Measurements from ENCODE around the gene IL18BP.

Gene IL18BP

GRCh38 chr11:71977090-71977489 lies 21.6 kb upstream of the IL18BP start:
- H3K9me3 ChIP-seq (ENCODE audit: control insufficient read depth, insufficient read depth, low read length): no peaks in the 10 kb centered on the region
- H3K4me1 ChIP-seq (ENCODE audit: control insufficient read depth, low read length): peaks cover 11% of the 10 kb centered on the region
- H3K79me2 ChIP-seq (ENCODE audit: control insufficient read depth, low read length): no peaks in the 10 kb centered on the region
- no peaks in the 10 kb centered on the region for H3K27me3 ChIP-seq (ENCODE audit: control insufficient read depth, low read length)
- H3K27ac ChIP-seq (ENCODE audit: low read depth, low read length): no peak overlapping the region
- no peak overlapping the region for H3K4me3 ChIP-seq (ENCODE audit: low read length)
- no peak overlapping the region for H3K4me2 ChIP-seq (ENCODE audit: low read length)
- H4K20me1 ChIP-seq (ENCODE audit: control insufficient read depth, insufficient read depth, low read depth, low read length): no peaks in the 10 kb centered on the region
- H3K36me3 ChIP-seq (ENCODE audit: control insufficient read depth, low read length): peaks cover 6% of the 10 kb centered on the region
- H3K9me2 ChIP-seq (replicated peaks; ENCODE audit: control insufficient read depth, low read length): no peaks in the 10 kb centered on the region
- H3F3A ChIP-seq (ENCODE audit: control insufficient read depth, insufficient read depth): 0 out of 2 replicates have a peak, but pooled peaks cover 2% of the 10 kb centered on the region
- TF ChIP-seq, protein P1, sequence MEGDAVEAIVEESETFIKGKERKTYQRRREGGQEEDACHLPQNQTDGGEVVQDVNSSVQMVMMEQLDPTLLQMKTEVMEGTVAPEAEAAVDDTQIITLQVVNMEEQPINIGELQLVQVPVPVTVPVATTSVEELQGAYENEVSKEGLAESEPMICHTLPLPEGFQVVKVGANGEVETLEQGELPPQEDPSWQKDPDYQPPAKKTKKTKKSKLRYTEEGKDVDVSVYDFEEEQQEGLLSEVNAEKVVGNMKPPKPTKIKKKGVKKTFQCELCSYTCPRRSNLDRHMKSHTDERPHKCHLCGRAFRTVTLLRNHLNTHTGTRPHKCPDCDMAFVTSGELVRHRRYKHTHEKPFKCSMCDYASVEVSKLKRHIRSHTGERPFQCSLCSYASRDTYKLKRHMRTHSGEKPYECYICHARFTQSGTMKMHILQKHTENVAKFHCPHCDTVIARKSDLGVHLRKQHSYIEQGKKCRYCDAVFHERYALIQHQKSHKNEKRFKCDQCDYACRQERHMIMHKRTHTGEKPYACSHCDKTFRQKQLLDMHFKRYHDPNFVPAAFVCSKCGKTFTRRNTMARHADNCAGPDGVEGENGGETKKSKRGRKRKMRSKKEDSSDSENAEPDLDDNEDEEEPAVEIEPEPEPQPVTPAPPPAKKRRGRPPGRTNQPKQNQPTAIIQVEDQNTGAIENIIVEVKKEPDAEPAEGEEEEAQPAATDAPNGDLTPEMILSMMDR (IDR thresholded peaks at IDR 0.05; ENCODE audit: low read depth, low read length, poor library complexity, severe bottlenecking): no peak
- no peak for TF ChIP-seq EZH2phosphoT487 (IDR thresholded peaks at IDR 0.05; ENCODE audit: borderline replicate concordance, low read length)

- peaks cover 11% of the 10 kb centered on the region for H3K4me1 ChIP-seq (ENCODE audit: control insufficient read depth, low read length)
- TF ChIP-seq, protein P1 (IDR thresholded peaks at IDR 0.05; ENCODE audit: low read depth, low read length, poor library complexity, severe bottlenecking): peak; percentile 75
- TF ChIP-seq EZH2phosphoT487 (IDR thresholded peaks at IDR 0.05; ENCODE audit: borderline replicate concordance, low read length): no peak
- H3K9me2 ChIP-seq (replicated peaks; ENCODE audit: control insufficient read depth, low read length): no peaks in the 10 kb centered on the region
- no peaks in the 10 kb centered on the region for H4K20me1 ChIP-seq (ENCODE audit: control insufficient read depth, insufficient read depth, low read depth, low read length)
- no peak overlapping the region for H3K27ac ChIP-seq (ENCODE audit: low read depth, low read length)
- H3K9me3 ChIP-seq (ENCODE audit: control insufficient read depth, insufficient read depth, low read length): no peaks in the 10 kb centered on the region
- no peaks in the 10 kb centered on the region for H3K27me3 ChIP-seq (ENCODE audit: control insufficient read depth, low read length)
- no peaks in the 10 kb centered on the region for H3K79me2 ChIP-seq (ENCODE audit: control insufficient read depth, low read length)
- H3K4me3 ChIP-seq (ENCODE audit: low read length): no peak overlapping the region
- 0 out of 2 replicates have a peak, but pooled peaks cover 2% of the 10 kb centered on the region for H3F3A ChIP-seq (ENCODE audit: control insufficient read depth, insufficient read depth)
- H3K36me3 ChIP-seq (ENCODE audit: control insufficient read depth, low read length): peaks cover 6% of the 10 kb centered on the region
- H3K4me2 ChIP-seq (ENCODE audit: low read length): 0 out of 2 replicates have a peak overlapping the region, but pooled peaks have one; percentile 13
Observed at GRCh38 chr11:71977743-71978418, 20.8 kb upstream of the IL18BP start.

DNA sequence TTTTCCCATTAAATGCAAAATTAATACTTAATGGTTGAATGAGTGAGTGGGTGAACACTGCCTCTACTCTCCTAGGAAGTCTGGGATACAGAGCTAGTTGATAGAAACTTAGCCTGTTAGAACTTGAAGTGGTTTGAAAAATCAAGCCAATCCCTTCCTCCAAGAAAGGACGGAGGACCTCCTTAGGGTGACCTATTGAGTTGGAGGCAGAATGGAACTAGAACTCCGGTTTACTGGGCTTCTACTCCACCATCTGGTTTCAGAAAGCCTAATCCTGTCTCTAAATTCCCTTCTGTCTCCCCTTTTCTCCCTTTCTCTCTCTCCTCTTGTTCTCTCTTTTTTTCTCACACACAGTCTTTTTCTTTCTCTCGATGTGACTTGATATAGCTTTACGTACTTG lies 19.6 kb upstream of the IL18BP start:
- Histone ChIP-seq H3K4me2 (ENCODE audit: low read length) (no peak overlapping the region), H3K27ac (ENCODE audit: low read depth, low read length) (no peak overlapping the region), H3K36me3 (ENCODE audit: control insufficient read depth, low read length) (peaks cover 9% of the 10 kb centered on the region), H3K9me3 (ENCODE audit: control insufficient read depth, insufficient read depth, low read length) (no peaks in the 10 kb centered on the region), H4K20me1 (ENCODE audit: control insufficient read depth, insufficient read depth, low read depth, low read length) (no peaks in the 10 kb centered on the region), H3K9me2 (replicated peaks; ENCODE audit: control insufficient read depth, low read length) (no peaks in the 10 kb centered on the region), H3K4me1 (ENCODE audit: control insufficient read depth, low read length) (peaks cover 11% of the 10 kb centered on the region), H3K27me3 (ENCODE audit: control insufficient read depth, low read length) (no peaks in the 10 kb centered on the region), H3F3A (ENCODE audit: control insufficient read depth, insufficient read depth) (0 out of 2 replicates have a peak, but pooled peaks cover 2% of the 10 kb centered on the region), H3K79me2 (ENCODE audit: control insufficient read depth, low read length) (no peaks in the 10 kb centered on the region), H3K4me3 (ENCODE audit: low read length) (no peak overlapping the region)
- no peak for TF ChIP-seq EZH2phosphoT487 (IDR thresholded peaks at IDR 0.05; ENCODE audit: borderline replicate concordance, low read length)
- TF ChIP-seq, protein P1 (IDR thresholded peaks at IDR 0.05; ENCODE audit: low read depth, low read length, poor library complexity, severe bottlenecking): no peak

Measured in DOHH2 (cell line).